ENCODE measurements around the gene COX17.

The COX17 gene

GRCh38 chr3:119626196-119626595 lies 51.0 kb downstream of the COX17 start:
- no peak overlapping the region for H3K4me3 ChIP-seq (ENCODE audit: low read depth, low read length)
- no peak for TF ChIP-seq CTCF (IDR thresholded peaks at IDR 0.05; ENCODE audit: low read depth, low read length, missing control alignments)
- no peak for DNase-seq (ENCODE audit: low read depth)

- H3K4me3 ChIP-seq (ENCODE audit: low read depth, low read length) = no peak overlapping the region
- no peak for TF ChIP-seq CTCF (IDR thresholded peaks at IDR 0.05; ENCODE audit: low read depth, low read length, missing control alignments)
- no peak for DNase-seq (ENCODE audit: low read depth)
Measured at GRCh38 chr3:119625451-119626153, 51.6 kb downstream of the COX17 start.

- TF ChIP-seq CTCF (IDR thresholded peaks at IDR 0.05; ENCODE audit: low read depth, low read length, missing control alignments) = no peak
- DNase-seq (ENCODE audit: low read depth) = no peak
- no peak overlapping the region for H3K4me3 ChIP-seq (ENCODE audit: low read depth, low read length)
Measured at GRCh38 chr3:119624002-119624720, 53.0 kb downstream of the COX17 start.

GRCh38 chr3:119620899-119621298 lies 56.3 kb downstream of the COX17 start:
- TF ChIP-seq CTCF (IDR thresholded peaks at IDR 0.05; ENCODE audit: low read depth, low read length, missing control alignments) = no peak
- DNase-seq (ENCODE audit: low read depth) = no peak
- no peak overlapping the region for H3K4me3 ChIP-seq (ENCODE audit: low read depth, low read length)

Data from GM12864 (cell line).